NCI-H2227 treated with DMSO at 0.1 percent for 48 hours (cell line): ENCODE results near the gene PRSS53.

Experiments used
- DNase-seq: peaks from one replicate; lab custom pipeline; 2025; lab: John Stamatoyannopoulos, UW

The PRSS53 gene

GRCh38 chr16:31093132-31093703 is 4.5 kb upstream of the PRSS53 start:
- DNase-seq = peak; percentile 52

GRCh38 chr16:31092330-31092729 is 3.6 kb upstream of the PRSS53 start:
- DNase-seq = no peak

- no peak for DNase-seq
Measured at GRCh38 chr16:31090540-31090939, 1.8 kb upstream of the PRSS53 start.

- no peak for DNase-seq
Measured at GRCh38 chr16:31089199-31089598, 456 bp upstream of the PRSS53 start.

- DNase-seq = no peak
Measured at GRCh38 chr16:31087971-31088370, 772 bp downstream of the PRSS53 start.

GRCh38 chr16:31087481-31087880 is 1.3 kb downstream of the PRSS53 start:
- no peak for DNase-seq

- no peak for DNase-seq
Measured at GRCh38 chr16:31086629-31086906, 2.2 kb downstream of the PRSS53 start.

GRCh38 chr16:31085873-31086628 is 2.7 kb downstream of the PRSS53 start:
- DNase-seq = no peak

GRCh38 chr16:31085411-31085810 is 3.3 kb downstream of the PRSS53 start:
- DNase-seq = no peak

GRCh38 chr16:31084584-31085302 is 4.0 kb downstream of the PRSS53 start:
- no peak for DNase-seq

GRCh38 chr16:31083981-31084380 is 4.8 kb downstream of the PRSS53 start:
- DNase-seq = no peak

GRCh38 chr16:31083556-31083955 is 5.2 kb downstream of the PRSS53 start:
- no peak for DNase-seq

GRCh38 chr16:31083081-31083480 is 5.7 kb downstream of the PRSS53 start:
- peak; percentile 10 for DNase-seq

GRCh38 chr16:31082368-31083045 is 6.2 kb downstream of the PRSS53 start:
- no peak for DNase-seq

GRCh38 chr16:31081428-31082351 is 7.1 kb downstream of the PRSS53 start:
- no peak for DNase-seq

GRCh38 chr16:31080756-31081419 is 7.9 kb downstream of the PRSS53 start:
- no peak for DNase-seq

GRCh38 chr16:31080035-31080629 is 8.6 kb downstream of the PRSS53 start:
- no peak for DNase-seq

GRCh38 chr16:31079342-31079944 is 9.3 kb downstream of the PRSS53 start:
- DNase-seq = no peak

- DNase-seq = no peak
Measured at GRCh38 chr16:31078597-31079341, 10.0 kb downstream of the PRSS53 start.
